Measurements from ENCODE around the gene RANBP3L.

DNA sequence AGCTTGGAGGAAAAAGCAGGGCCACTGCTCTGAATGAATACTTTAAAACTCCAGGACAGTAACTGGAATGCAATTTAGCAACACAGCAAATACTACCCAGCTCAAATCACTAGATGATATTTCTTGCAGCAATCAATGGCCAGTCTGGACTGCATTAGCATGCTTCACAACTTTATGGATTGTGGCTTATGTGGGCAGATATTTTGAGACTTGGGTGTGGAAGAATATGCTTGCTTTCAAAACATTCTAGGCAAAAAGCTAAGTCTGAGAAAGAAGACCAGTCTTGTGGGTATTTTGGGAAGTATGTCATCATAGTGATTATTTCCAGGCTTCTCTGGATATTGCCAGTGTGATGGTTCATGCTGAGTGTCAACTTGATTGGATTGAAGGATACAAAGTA, 3.1 kb downstream of the RANBP3L start:
- TF ChIP-seq CTCF (IDR thresholded peaks at IDR 0.05) (no peak), EZH2 (IDR thresholded peaks at IDR 0.05) (no peak), EZH2phosphoT487 (IDR thresholded peaks at IDR 0.05) (no peak)
